Fibroblast of mammary gland (primary cell): Measurements from ENCODE around the gene NBPF4.

Experiments used
- DNase-seq: peaks from one replicate; pipeline ENCODE4 v3.0.0-alpha.2; 2010; ENCODE audit warnings: low read depth
- H3K4me3 ChIP-seq: 2 replicates; pipeline ENCODE4 v1.5.1; 2011; ENCODE audit warnings: low read depth, mild to moderate bottlenecking, low read length, moderate library complexity; ENCODE audit not compliant: control insufficient read depth
- TF ChIP-seq, protein P1 (sequence below): conservative IDR thresholded peaks from 2 replicates; pipeline ENCODE4 v1.5.1; 2011; ENCODE audit warnings: low read depth, low read length, inconsistent platforms; ENCODE audit not compliant: control insufficient read depth, insufficient read depth

NBPF4 gene

DNA sequence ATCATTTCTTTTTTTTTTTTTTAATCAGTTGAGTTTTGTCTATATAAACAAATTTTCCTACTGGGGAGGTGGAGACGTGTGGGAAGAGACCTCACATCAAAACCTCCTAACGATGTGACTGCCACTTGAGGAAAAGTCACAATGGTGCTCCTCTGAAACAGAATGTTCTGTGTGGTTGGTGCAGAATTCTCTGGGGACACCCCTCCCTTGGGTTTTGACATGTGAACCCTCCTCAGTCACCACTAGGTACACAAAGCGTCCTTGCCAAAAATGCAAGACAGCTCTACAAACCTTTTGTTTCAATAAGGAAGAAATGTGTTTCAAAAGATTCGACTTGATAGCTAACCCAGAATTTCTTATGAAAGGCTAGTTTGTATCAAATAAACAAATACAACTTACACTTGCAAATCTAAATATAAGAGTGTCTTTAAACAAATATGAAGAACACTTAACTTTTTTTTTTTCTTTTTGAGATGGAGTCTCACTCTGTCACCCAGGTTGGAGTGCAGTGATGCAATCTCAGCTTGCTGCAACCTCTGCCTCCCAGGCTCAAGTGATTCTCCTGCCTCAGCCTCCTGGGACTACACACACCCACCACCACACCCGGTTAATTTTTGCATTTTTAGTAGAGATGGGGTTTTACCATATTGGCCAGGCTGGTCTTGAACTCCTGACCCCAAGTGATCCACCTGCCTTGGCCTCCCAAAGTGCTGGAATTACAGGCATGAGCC lies 53.0 kb downstream of the NBPF4 start:
- TF ChIP-seq, protein P1, sequence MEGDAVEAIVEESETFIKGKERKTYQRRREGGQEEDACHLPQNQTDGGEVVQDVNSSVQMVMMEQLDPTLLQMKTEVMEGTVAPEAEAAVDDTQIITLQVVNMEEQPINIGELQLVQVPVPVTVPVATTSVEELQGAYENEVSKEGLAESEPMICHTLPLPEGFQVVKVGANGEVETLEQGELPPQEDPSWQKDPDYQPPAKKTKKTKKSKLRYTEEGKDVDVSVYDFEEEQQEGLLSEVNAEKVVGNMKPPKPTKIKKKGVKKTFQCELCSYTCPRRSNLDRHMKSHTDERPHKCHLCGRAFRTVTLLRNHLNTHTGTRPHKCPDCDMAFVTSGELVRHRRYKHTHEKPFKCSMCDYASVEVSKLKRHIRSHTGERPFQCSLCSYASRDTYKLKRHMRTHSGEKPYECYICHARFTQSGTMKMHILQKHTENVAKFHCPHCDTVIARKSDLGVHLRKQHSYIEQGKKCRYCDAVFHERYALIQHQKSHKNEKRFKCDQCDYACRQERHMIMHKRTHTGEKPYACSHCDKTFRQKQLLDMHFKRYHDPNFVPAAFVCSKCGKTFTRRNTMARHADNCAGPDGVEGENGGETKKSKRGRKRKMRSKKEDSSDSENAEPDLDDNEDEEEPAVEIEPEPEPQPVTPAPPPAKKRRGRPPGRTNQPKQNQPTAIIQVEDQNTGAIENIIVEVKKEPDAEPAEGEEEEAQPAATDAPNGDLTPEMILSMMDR = no peak
- DNase-seq = no peak
- H3K4me3 ChIP-seq = no peak overlapping the region

DNA sequence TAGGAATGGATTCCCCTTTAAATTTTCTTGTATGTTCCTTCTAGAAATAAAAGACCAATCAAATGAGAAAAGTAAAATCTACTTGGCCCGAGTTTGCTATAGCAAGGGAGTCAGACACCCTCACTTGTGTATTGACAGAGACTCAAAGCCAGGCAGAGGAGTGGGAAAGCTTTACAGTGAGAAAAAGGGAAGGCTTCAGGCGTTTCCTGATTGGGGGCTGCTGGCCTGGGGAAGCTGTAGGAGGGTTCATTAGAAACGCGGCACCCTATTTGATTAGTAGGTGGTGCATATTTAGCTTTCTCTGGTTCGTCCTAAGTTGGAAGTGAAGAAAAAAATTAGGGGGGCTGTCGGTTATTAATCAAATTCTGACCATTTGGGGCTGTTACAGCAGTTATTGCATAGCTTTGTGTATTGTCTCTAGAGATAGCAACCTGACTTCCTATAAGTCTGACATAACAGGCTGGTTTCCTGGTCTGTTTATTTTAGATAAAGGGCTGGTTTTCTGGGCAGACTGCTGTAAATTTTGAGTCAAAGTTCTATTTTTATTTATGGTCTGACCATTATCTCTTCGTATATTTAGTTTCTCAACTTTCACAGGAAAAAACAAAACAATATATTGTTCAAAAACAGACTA lies 53.8 kb downstream of the NBPF4 start:
- DNase-seq = no peak
- TF ChIP-seq, protein P1 = no peak
- no peak overlapping the region for H3K4me3 ChIP-seq

DNA sequence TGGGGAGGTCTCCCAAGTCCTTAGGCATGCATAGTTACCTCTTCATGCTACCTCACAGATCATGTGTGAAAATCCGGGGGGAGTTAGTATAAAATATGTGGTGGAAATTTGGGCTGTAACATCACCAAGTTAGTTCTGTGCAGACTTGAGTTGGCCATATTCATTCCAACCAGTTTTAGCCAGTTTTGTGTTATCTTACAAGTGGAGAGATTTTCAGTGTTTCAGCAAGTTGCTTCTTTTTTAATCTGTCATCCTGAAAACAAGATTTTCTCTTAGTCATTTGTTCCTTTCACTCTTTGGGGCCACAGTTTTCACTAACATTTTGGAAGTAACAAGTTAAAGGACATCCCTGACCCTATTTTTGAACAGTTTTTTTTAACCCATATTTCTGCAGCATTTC lies 55.1 kb downstream of the NBPF4 start:
- TF ChIP-seq, protein P1 = no peak
- no peak for DNase-seq
- no peak overlapping the region for H3K4me3 ChIP-seq

DNA sequence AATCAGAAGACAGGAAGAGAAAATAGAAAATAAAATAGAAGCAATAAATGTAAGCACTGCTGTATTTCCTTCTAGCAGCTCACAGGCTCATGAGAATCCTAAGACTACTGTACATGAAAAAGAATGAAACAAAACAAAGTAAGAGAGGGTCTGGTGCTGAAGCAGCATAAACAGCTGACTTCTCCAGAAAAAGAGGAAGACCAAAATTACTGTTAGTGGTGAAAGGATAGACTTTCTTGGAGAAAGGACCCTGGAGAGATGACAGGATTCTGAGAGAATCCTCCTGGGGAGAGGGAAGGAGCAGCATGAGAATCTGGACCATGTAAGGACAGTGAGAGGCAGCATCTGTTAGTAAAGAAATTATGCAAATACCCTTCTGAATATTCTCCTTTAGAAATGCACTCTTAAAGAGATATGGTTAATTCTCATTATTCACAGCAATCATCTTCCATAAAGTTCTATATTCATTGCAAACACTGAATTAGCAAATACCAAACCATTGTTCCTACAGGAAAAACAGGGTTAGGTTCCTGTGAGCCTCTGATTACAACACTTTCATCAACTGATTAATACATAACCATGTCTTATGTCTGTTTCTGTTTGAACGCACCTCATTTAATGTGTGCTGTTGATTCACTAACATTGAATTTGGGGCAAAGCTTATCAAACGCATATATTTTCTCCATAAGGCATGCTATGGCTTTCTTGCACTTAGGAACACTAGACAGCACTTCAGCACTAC lies 60.7 kb downstream of the NBPF4 start:
- H3K4me3 ChIP-seq = no peak overlapping the region
- no peak for DNase-seq
- TF ChIP-seq, protein P1 = no peak

DNA sequence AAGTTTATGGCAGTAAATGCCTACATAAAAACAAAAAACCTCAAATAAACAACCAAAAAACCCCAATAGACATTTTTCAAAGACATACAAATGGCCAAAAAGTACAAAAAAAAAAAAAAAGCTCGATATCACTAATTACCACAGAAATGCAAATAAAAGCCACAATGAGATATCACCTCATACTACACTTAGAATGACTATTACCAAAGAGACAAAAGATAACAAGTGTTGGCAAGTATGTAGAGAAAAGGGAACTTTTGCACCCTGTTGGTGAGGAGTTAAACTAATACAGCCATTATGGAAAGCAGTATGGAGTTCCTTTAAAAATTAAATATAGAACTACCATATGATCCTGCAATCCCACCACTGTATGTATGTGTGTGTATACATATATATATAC lies 64.9 kb downstream of the NBPF4 start:
- no peak overlapping the region for H3K4me3 ChIP-seq
- DNase-seq = no peak
- TF ChIP-seq, protein P1 = no peak
